ENCODE measurements around the gene CRTAP. TPM values are rescaled to one million over a fixed set of nuclear protein-coding genes. Genes with fewer than 3 reads are reported as not detected.

CRTAP gene
- total RNA-seq, 1 experiment from 2014 or later = 174 TPM

- TF ChIP-seq CTCF (conservative IDR thresholded peaks at IDR 0.05; ENCODE audit: low read depth, low read length) = no peak
- TF ChIP-seq EZH2phosphoT487 (IDR thresholded peaks at IDR 0.05; ENCODE audit: borderline replicate concordance, low read length) = no peak
- no peak for TF ChIP-seq EZH2 (IDR thresholded peaks at IDR 0.05; ENCODE audit: low read length, unreplicated experiment)
- no TSS peak for BruUV-seq (replicated peaks)
- Histone ChIP-seq H3K4me2 (ENCODE audit: low read length) (no peak overlapping the region), H3K9me3 (ENCODE audit: low read length) (no peaks in the 10 kb centered on the region), H3K4me1 (ENCODE audit: insufficient read depth, low read length) (no peaks in the 10 kb centered on the region), H3K9me2 (replicated peaks; ENCODE audit: low read length) (no peaks in the 10 kb centered on the region), H3F3A (ENCODE audit: low read length, unreplicated experiment) (no peaks in the 10 kb centered on the region), H3K79me2 (ENCODE audit: low read length) (no peaks in the 10 kb centered on the region; the same call in 1 of the 2 replicates), H4K20me1 (ENCODE audit: low read length) (no peaks in the 10 kb centered on the region), H3K4me3 (ENCODE audit: low read length) (no peak overlapping the region), H3K27me3 (ENCODE audit: low read length) (no peaks in the 10 kb centered on the region), H2AFZ (ENCODE audit: low read length) (no peak overlapping the region), H3K27ac (ENCODE audit: low read length) (no peak overlapping the region), H3K9ac (ENCODE audit: low read length) (no peak overlapping the region), H3K36me3 (ENCODE audit: low read depth, low read length) (peaks cover 63% of the 10 kb centered on the region)
- peak; percentile 42; the same call in 1 of the 2 replicates for ATAC-seq
- intact Hi-C loops (cut with micrococcal nuclease) = no loop called here
- ChIA-PET POLR2A (ENCODE audit: unreplicated experiment) (no interaction called here), CTCF (no interaction called here)
- no peak for DNase-seq
Measured at GRCh38 chr3:33125840-33126239, 12.0 kb downstream of the CRTAP start.

- POLR2A ChIA-PET (ENCODE audit: unreplicated experiment) = interaction anchor here (0.5 kb wide), 1 partner anchor 244 kb away, joined by 3 read pairs; no protein-coding TSS in a partner anchor
Measured at GRCh38 chr3:33128706-33129105, 14.9 kb downstream of the CRTAP start.

More at GRCh38 chr3:33128706-33129105, 14.9 kb downstream of the CRTAP start:
- Histone ChIP-seq H3K27ac (ENCODE audit: low read length) (no peak overlapping the region), H2AFZ (ENCODE audit: low read length) (no peak overlapping the region), H3F3A (ENCODE audit: low read length, unreplicated experiment) (no peaks in the 10 kb centered on the region), H3K4me3 (ENCODE audit: low read length) (no peak overlapping the region), H4K20me1 (ENCODE audit: low read length) (no peaks in the 10 kb centered on the region), H3K9me2 (replicated peaks; ENCODE audit: low read length) (no peaks in the 10 kb centered on the region), H3K9me3 (ENCODE audit: low read length) (no peaks in the 10 kb centered on the region), H3K27me3 (ENCODE audit: low read length) (no peaks in the 10 kb centered on the region), H3K79me2 (ENCODE audit: low read length) (no peaks in the 10 kb centered on the region; the same call in 1 of the 2 replicates), H3K9ac (ENCODE audit: low read length) (no peak overlapping the region), H3K4me2 (ENCODE audit: low read length) (no peak overlapping the region), H3K36me3 (ENCODE audit: low read depth, low read length) (peaks cover 61% of the 10 kb centered on the region), H3K4me1 (ENCODE audit: insufficient read depth, low read length) (0 out of 2 replicates have a peak, but pooled peaks cover 3% of the 10 kb centered on the region)
- ATAC-seq = no peak
- BruUV-seq (replicated peaks) = no TSS peak
- intact Hi-C loops (cut with micrococcal nuclease) = no loop called here
- CTCF ChIA-PET = no interaction called here
- TF ChIP-seq EZH2 (IDR thresholded peaks at IDR 0.05; ENCODE audit: low read length, unreplicated experiment) (no peak), CTCF (conservative IDR thresholded peaks at IDR 0.05; ENCODE audit: low read depth, low read length) (no peak), EZH2phosphoT487 (IDR thresholded peaks at IDR 0.05; ENCODE audit: borderline replicate concordance, low read length) (no peak)
- DNase-seq = no peak
